Measurements from ENCODE around the gene TMPRSS6. TPM values are rescaled to one million over a fixed set of nuclear protein-coding genes. Genes with fewer than 3 reads are reported as not detected.

The TMPRSS6 gene
- total RNA-seq, 1 donor from 2014 or later: not detected

- no peak for DNase-seq (ENCODE audit: low read depth)
These were observed 40.7 kb downstream of the TMPRSS6 start for GRCh38 chr22:37068859-37069258.

- no peak for DNase-seq (ENCODE audit: low read depth)
These were observed 42.1 kb downstream of the TMPRSS6 start for GRCh38 chr22:37067428-37067827.

- no peak for DNase-seq (ENCODE audit: low read depth)
These were observed 43.6 kb downstream of the TMPRSS6 start for GRCh38 chr22:37065961-37066360.

- DNase-seq (ENCODE audit: low read depth): no peak
These were observed 44.3 kb downstream of the TMPRSS6 start for GRCh38 chr22:37065180-37065579.

GRCh38 chr22:37064553-37064952 lies 45.0 kb downstream of the TMPRSS6 start:
- no peak for DNase-seq (ENCODE audit: low read depth)

- no peak for DNase-seq (ENCODE audit: low read depth)
These were observed 45.8 kb downstream of the TMPRSS6 start for GRCh38 chr22:37063431-37064420.

- DNase-seq (ENCODE audit: low read depth): no peak
These were observed 46.7 kb downstream of the TMPRSS6 start for GRCh38 chr22:37062702-37063381.

GRCh38 chr22:37062376-37062675 lies 47.2 kb downstream of the TMPRSS6 start:
- DNase-seq (ENCODE audit: low read depth): no peak

GRCh38 chr22:37061611-37062375 lies 47.7 kb downstream of the TMPRSS6 start:
- DNase-seq (ENCODE audit: low read depth): no peak

- DNase-seq (ENCODE audit: low read depth): no peak
These were observed 48.5 kb downstream of the TMPRSS6 start for GRCh38 chr22:37060801-37061610.

- no peak for DNase-seq (ENCODE audit: low read depth)
These were observed 49.5 kb downstream of the TMPRSS6 start for GRCh38 chr22:37059876-37060449.

GRCh38 chr22:37058917-37059701 lies 50.4 kb downstream of the TMPRSS6 start:
- no peak for DNase-seq (ENCODE audit: low read depth)

GRCh38 chr22:37057796-37058510 lies 51.6 kb downstream of the TMPRSS6 start:
- no peak for DNase-seq (ENCODE audit: low read depth)

- no peak for DNase-seq (ENCODE audit: low read depth)
These were observed 52.3 kb downstream of the TMPRSS6 start for GRCh38 chr22:37057226-37057625.

GRCh38 chr22:37056246-37056645 lies 53.3 kb downstream of the TMPRSS6 start:
- no peak for DNase-seq (ENCODE audit: low read depth)

GRCh38 chr22:37054600-37055365 lies 54.7 kb downstream of the TMPRSS6 start:
- DNase-seq (ENCODE audit: low read depth): no peak

- peak; percentile 13 for DNase-seq (ENCODE audit: low read depth)
These were observed 55.5 kb downstream of the TMPRSS6 start for GRCh38 chr22:37054056-37054395.

- peak; percentile 9 for DNase-seq (ENCODE audit: low read depth)
These were observed 56.0 kb downstream of the TMPRSS6 start for GRCh38 chr22:37053310-37054055.

Measured in myocyte (in vitro differentiated cells).